ENCODE data around the gene C6orf15. TPM values are rescaled to one million over a fixed set of nuclear protein-coding genes. Genes with fewer than 3 reads are reported as not detected.

Gene C6orf15
- total RNA-seq, 2 donors from 2014 or later = 0.51 TPM; not detected in 1

GRCh38 chr6:31121131-31121790 is 8.9 kb upstream of the C6orf15 start:
- TF ChIP-seq CTCF (IDR thresholded peaks at IDR 0.05) (no peak), POLR2AphosphoS5 (IDR thresholded peaks at IDR 0.05) (no peak), POLR2A (IDR thresholded peaks at IDR 0.05) (no peak)
- Histone ChIP-seq H3K4me3 (no peak overlapping the region), H3K27me3 (replicated peaks; ENCODE audit: insufficient read depth) (no peaks in the 10 kb centered on the region), H3K9me3 (no peaks in the 10 kb centered on the region), H3K4me1 (replicated peaks) (no peaks in the 10 kb centered on the region), H3K36me3 (no peaks in the 10 kb centered on the region), H3K27ac (no peak overlapping the region)
- 91% methylated on average over 12 of the region's 12 CpGs for WGBS
- intact Hi-C loops (cut with DNase I) = no loop called here
- DNase-seq (ENCODE audit: low spot score) = no peak

GRCh38 chr6:31120151-31120915 is 8.0 kb upstream of the C6orf15 start, which contains the start of gene CDSN:
CDSN (minus strand) TSS chr6:31120446; CDS start chr6:31120419, 27 bp downstream.
- Histone ChIP-seq H3K27ac (no peak within 1 kb of the TSS), H3K27me3 (replicated peaks; ENCODE audit: insufficient read depth) (no peaks in the 10 kb centered on the region), H3K36me3 (no peaks in the 10 kb centered on the region), H3K4me3 (no peak within 1 kb of the TSS), H3K4me1 (replicated peaks) (no peaks in the 10 kb centered on the region), H3K9me3 (no peaks in the 10 kb centered on the region)
- intact Hi-C loops (cut with DNase I) = no loop called here
- 87% methylated on average over 26 of the region's 26 CpGs for WGBS
- TF ChIP-seq POLR2A (IDR thresholded peaks at IDR 0.05) (no peak), POLR2AphosphoS5 (IDR thresholded peaks at IDR 0.05) (no peak), CTCF (IDR thresholded peaks at IDR 0.05) (no peak)
- DNase-seq (ENCODE audit: low spot score) = no peak

- no peak overlapping the region for H3K27ac ChIP-seq
- WGBS = 89% methylated on average over 7 of the region's 7 CpGs
- H3K36me3 ChIP-seq = no peaks in the 10 kb centered on the region
- no peak overlapping the region for H3K4me3 ChIP-seq
- intact Hi-C loops (cut with DNase I) = no loop called here
- peaks cover 5% of the 10 kb centered on the region for H3K4me1 ChIP-seq (replicated peaks)
- H3K9me3 ChIP-seq = no peaks in the 10 kb centered on the region
- DNase-seq (ENCODE audit: low spot score) = no peak
- no peaks in the 10 kb centered on the region for H3K27me3 ChIP-seq (replicated peaks; ENCODE audit: insufficient read depth)
- no peak for TF ChIP-seq POLR2AphosphoS5 (IDR thresholded peaks at IDR 0.05)
- no peak for TF ChIP-seq POLR2A (IDR thresholded peaks at IDR 0.05)
- TF ChIP-seq CTCF (IDR thresholded peaks at IDR 0.05) = no peak
These were observed 5.8 kb upstream of the C6orf15 start for GRCh38 chr6:31118178-31118577.

GRCh38 chr6:31116661-31117385 is 4.4 kb upstream of the C6orf15 start:
- Histone ChIP-seq H3K27ac (no peak overlapping the region), H3K9me3 (no peaks in the 10 kb centered on the region), H3K4me1 (replicated peaks) (peaks cover 5% of the 10 kb centered on the region), H3K36me3 (no peaks in the 10 kb centered on the region), H3K4me3 (no peak overlapping the region), H3K27me3 (replicated peaks; ENCODE audit: insufficient read depth) (no peaks in the 10 kb centered on the region)
- no peak for DNase-seq (ENCODE audit: low spot score)
- no peak for TF ChIP-seq POLR2A (IDR thresholded peaks at IDR 0.05)
- TF ChIP-seq POLR2AphosphoS5 (IDR thresholded peaks at IDR 0.05) = no peak
- no peak for TF ChIP-seq CTCF (IDR thresholded peaks at IDR 0.05)
- WGBS = 71% methylated on average over 19 of the region's 19 CpGs
- intact Hi-C loops (cut with DNase I) = no loop called here

Data from prostate gland (tissue), 2 donors.